ENCODE data around the gene HINFP. TPM values are rescaled to one million over a fixed set of nuclear protein-coding genes. Genes with fewer than 3 reads are reported as not detected.

The HINFP gene
- total and polyA plus RNA-seq, 9 of the 15 experiments (the other 6 are each of a cell fraction or from before 2014, with no cell fraction given), result 13.8 to 34.1 (median 22.5) TPM

DNA sequence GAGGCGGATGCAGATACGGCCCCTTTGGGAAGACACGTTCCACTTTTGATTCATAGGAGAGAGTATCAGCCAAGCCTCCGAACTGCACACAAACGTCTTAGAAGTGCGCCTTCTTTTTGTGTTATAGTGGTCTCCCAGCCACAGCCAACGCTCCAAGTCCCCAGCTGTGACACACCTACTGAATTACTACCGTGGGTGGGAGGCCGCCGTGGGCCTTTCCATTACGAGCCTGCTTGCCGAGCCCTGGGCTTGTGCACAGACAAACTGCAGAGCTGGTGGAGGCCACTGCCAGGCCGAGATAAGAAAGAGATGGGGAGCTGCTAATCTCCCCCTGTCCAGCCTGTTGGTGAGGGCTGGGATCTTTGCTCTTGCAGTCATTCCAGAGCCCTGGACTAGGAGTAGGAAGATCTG is 35.9 kb upstream of the HINFP start (continued):
- TF ChIP-seq, protein P1, sequence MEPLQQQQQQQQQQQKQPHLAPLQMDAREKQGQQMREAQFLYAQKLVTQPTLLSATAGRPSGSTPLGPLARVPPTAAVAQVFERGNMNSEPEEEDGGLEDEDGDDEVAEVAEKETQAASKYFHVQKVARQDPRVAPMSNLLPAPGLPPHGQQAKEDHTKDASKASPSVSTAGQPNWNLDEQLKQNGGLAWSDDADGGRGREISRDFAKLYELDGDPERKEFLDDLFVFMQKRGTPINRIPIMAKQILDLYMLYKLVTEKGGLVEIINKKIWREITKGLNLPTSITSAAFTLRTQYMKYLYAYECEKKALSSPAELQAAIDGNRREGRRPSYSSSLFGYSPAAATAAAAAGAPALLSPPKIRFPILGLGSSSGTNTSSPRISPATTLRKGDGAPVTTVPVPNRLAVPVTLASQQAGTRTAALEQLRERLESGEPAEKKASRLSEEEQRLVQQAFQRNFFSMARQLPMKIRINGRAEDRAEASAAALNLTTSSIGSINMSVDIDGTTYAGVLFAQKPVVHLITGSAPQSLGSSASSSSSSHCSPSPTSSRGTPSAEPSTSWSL (CRISPR knock-in tag; IDR thresholded peaks at IDR 0.05; ENCODE audit: borderline replicate concordance), result no peak
- TF ChIP-seq ZNF707 (CRISPR knock-in tag; conservative IDR thresholded peaks at IDR 0.05), result no peak
- TF ChIP-seq ARHGAP35 (IDR thresholded peaks at IDR 0.05; ENCODE audit: partially characterized antibody), result no peak
- TF ChIP-seq ZNF311 (CRISPR knock-in tag; IDR thresholded peaks at IDR 0.05), result no peak
- TF ChIP-seq BRF1 (IDR thresholded peaks at IDR 0.05; ENCODE audit: borderline replicate concordance, extremely low read depth, insufficient read length), result no peak
- TF ChIP-seq MYNN (IDR thresholded peaks at IDR 0.05), result peak; percentile 88; the same call in 1 of the 2 replicates
- TF ChIP-seq MYNN (CRISPR knock-in tag; IDR thresholded peaks at IDR 0.05), result no peak
- no peak for TF ChIP-seq DACH1 (IDR thresholded peaks at IDR 0.05; ENCODE audit: partially characterized antibody)
- TF ChIP-seq, protein P2, sequence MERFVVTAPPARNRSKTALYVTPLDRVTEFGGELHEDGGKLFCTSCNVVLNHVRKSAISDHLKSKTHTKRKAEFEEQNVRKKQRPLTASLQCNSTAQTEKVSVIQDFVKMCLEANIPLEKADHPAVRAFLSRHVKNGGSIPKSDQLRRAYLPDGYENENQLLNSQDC (CRISPR knock-in tag; IDR thresholded peaks at IDR 0.05), result no peak
- TF ChIP-seq, protein P3, sequence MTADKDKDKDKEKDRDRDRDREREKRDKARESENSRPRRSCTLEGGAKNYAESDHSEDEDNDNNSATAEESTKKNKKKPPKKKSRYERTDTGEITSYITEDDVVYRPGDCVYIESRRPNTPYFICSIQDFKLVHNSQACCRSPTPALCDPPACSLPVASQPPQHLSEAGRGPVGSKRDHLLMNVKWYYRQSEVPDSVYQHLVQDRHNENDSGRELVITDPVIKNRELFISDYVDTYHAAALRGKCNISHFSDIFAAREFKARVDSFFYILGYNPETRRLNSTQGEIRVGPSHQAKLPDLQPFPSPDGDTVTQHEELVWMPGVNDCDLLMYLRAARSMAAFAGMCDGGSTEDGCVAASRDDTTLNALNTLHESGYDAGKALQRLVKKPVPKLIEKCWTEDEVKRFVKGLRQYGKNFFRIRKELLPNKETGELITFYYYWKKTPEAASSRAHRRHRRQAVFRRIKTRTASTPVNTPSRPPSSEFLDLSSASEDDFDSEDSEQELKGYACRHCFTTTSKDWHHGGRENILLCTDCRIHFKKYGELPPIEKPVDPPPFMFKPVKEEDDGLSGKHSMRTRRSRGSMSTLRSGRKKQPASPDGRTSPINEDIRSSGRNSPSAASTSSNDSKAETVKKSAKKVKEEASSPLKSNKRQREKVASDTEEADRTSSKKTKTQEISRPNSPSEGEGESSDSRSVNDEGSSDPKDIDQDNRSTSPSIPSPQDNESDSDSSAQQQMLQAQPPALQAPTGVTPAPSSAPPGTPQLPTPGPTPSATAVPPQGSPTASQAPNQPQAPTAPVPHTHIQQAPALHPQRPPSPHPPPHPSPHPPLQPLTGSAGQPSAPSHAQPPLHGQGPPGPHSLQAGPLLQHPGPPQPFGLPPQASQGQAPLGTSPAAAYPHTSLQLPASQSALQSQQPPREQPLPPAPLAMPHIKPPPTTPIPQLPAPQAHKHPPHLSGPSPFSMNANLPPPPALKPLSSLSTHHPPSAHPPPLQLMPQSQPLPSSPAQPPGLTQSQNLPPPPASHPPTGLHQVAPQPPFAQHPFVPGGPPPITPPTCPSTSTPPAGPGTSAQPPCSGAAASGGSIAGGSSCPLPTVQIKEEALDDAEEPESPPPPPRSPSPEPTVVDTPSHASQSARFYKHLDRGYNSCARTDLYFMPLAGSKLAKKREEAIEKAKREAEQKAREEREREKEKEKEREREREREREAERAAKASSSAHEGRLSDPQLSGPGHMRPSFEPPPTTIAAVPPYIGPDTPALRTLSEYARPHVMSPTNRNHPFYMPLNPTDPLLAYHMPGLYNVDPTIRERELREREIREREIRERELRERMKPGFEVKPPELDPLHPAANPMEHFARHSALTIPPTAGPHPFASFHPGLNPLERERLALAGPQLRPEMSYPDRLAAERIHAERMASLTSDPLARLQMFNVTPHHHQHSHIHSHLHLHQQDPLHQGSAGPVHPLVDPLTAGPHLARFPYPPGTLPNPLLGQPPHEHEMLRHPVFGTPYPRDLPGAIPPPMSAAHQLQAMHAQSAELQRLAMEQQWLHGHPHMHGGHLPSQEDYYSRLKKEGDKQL (CRISPR knock-in tag; IDR thresholded peaks at IDR 0.05; ENCODE audit: borderline replicate concordance), result no peak
- no peak for TF ChIP-seq PCBP2 (IDR thresholded peaks at IDR 0.05; ENCODE audit: low read depth, low read length, poor library complexity, severe bottlenecking)
- TF ChIP-seq SMAD1 (IDR thresholded peaks at IDR 0.05; ENCODE audit: low read depth, low read length, partially characterized antibody), result peak; percentile 28
- TF ChIP-seq BHLHE40 (IDR thresholded peaks at IDR 0.05; ENCODE audit: low read length), result peak; percentile 63; the same call in 1 of the 2 replicates
- 0 out of 2 replicates have a peak, but pooled peaks have one; percentile 26 for TF ChIP-seq MXI1 (IDR thresholded peaks at IDR 0.05; ENCODE audit: low read depth, low read length)
- peak; percentile 88 for TF ChIP-seq ZFX (CRISPR knock-in tag; IDR thresholded peaks at IDR 0.05)
- no peak for TF ChIP-seq GABPB1 (CRISPR knock-in tag; IDR thresholded peaks at IDR 0.05)
- no peak for TF ChIP-seq CREBBP (IDR thresholded peaks at IDR 0.05; ENCODE audit: low read depth, low read length)
- TF ChIP-seq ZNF778 (CRISPR knock-in tag; IDR thresholded peaks at IDR 0.05), result no peak
- TF ChIP-seq, protein P4, sequence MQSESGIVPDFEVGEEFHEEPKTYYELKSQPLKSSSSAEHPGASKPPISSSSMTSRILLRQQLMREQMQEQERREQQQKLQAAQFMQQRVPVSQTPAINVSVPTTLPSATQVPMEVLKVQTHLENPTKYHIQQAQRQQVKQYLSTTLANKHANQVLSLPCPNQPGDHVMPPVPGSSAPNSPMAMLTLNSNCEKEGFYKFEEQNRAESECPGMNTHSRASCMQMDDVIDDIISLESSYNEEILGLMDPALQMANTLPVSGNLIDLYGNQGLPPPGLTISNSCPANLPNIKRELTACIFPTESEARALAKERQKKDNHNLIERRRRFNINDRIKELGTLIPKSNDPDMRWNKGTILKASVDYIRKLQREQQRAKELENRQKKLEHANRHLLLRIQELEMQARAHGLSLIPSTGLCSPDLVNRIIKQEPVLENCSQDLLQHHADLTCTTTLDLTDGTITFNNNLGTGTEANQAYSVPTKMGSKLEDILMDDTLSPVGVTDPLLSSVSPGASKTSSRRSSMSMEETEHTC (IDR thresholded peaks at IDR 0.05), result no peak
- no peak for TF ChIP-seq TSC22D4 (tag; IDR thresholded peaks at IDR 0.05)
